Astrocyte of the cerebellum (primary cell): ENCODE data around the gene LMO7.

Experiments used
- DNase-seq: peaks from one replicate; pipeline ENCODE4 v3.0.0-alpha.2; 2011; ENCODE audit warnings: low read depth
- H3K4me3 ChIP-seq: 2 replicates; pipeline ENCODE4 v1.5.1; 2011; ENCODE audit warnings: mild to moderate bottlenecking, low read depth, low read length, moderate library complexity
- CTCF ChIP-seq: IDR thresholded peaks from 2 replicates; pipeline ENCODE4 v1.5.1; 2012; ENCODE audit warnings: low read length, low read depth, moderate library complexity, mild to moderate bottlenecking; ENCODE audit errors: missing control alignments
- in situ Hi-C: cut with HindIII; loops from 2 replicates; pipeline ENCODE4 v1.10.0; 2017; ENCODE audit warnings: low sequenced_read_pairs

LMO7 gene

DNA sequence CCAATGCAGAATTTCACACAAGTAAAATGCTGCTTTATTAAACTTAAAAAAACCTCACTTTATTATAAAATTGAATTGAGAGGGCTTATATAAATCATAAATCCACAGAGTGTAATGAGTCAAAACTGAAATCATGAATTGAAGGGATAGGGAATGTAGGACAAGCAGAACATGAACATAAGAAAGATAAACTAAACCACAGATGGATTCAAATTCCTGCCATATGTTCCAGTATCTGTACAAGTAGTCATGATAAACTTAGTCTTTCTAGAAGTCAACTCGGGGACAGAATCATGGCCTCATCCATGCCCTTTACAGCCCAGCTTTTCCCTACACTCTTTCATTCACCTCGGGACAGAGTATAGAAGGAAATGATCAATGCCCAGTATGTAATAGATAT lies 16.6 kb downstream of the LMO7 start:
- in situ Hi-C loops, result no loop called here
- H3K4me3 ChIP-seq, result no peak overlapping the region
- DNase-seq, result no peak
- TF ChIP-seq CTCF, result no peak

- H3K4me3 ChIP-seq, result no peak overlapping the region
- in situ Hi-C loops, result no loop called here
- no peak for TF ChIP-seq CTCF
Measured at GRCh38 chr13:75656425-75656989, 20.4 kb downstream of the LMO7 start.

GRCh38 chr13:75657111-75657510 lies 21.0 kb downstream of the LMO7 start:
- TF ChIP-seq CTCF, result no peak
- no peak overlapping the region for H3K4me3 ChIP-seq
- DNase-seq, result no peak
- in situ Hi-C loops, result no loop called here

More at GRCh38 chr13:75656425-75656989, 20.4 kb downstream of the LMO7 start:
- no peak for DNase-seq

DNA sequence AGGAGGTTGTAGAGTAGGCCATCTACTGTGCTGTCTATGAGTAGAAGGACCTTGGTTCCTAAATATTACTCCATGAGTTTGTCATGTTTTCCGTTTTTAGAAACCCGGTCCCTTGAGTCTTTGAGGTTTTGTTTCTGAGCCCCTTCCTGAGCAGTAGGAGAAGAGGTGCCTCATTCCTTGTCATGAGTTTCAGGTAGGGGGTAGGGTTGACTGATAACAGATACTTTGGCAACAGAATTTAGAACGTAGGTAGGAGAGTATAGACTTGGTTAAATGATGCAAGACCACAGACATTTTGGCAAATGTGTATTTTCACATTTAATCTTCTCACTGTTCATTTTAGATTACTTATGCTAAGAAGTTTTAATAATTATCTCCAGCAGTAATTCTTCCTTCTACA lies 24.6 kb downstream of the LMO7 start:
- DNase-seq, result no peak
- no peak for TF ChIP-seq CTCF
- in situ Hi-C loops, result no loop called here
- H3K4me3 ChIP-seq, result no peak overlapping the region

DNA sequence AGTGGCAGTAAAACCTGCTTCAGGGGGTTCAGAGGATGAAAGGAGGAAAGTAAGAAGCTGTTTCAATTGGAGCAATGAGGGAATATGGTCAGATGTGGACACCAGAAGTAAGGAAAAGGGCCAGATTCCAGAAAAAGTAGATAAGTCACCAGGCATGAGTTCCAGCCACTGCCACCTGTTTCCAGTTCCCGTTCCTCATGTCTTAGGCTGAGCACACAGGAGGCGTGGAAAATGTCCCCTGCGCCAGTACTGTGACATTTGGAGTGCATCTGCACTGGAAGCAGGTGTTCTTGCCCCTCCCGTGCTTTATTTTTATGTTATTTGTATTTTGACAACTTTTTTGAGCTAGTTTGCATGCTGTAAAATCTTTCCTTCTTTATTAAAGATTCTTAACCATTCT lies 25.3 kb downstream of the LMO7 start:
- no peak overlapping the region for H3K4me3 ChIP-seq
- in situ Hi-C loops, result no loop called here
- no peak for DNase-seq
- TF ChIP-seq CTCF, result no peak

DNA sequence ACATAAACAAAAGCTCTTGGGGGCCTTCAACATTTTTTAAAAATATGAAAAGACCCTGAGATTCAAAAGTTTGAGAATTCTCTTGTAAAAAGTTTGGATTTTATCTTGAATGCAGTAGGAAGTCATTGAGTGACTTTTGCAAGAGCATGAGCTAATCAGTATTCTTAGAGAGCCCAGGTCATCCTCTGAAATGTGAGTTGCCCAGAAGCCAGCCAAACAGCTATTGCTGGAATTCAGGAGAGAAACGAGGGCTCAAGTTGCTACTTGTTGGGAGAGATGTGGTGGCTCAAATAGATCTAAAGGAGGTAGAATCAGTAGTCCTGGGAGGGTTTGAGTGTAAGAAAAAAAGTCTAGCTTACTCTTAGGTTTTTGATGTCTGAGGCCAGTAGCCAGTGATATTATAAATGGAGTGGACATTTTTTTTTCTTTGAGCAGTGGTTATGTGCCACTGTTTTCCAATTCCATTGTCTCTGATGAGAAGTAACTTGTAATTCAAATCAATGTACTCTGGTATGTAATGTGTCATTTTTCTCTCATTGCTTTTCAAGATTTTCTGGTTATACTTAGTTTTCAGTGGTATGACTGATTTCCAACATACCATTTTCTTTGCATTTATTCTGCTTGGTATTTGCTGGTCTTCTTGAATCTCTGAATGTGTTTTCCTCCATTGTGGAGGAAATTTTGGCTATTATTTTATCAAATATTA lies 30.7 kb downstream of the LMO7 start:
- no peak for DNase-seq
- in situ Hi-C loops, result no loop called here
- no peak overlapping the region for H3K4me3 ChIP-seq
- no peak for TF ChIP-seq CTCF
